NCI-H1105 (cell line): Measurements from ENCODE around the gene BTRC.
A peak's percentile ranks its signal among the peaks of the same experiment; 100 is the strongest.
"Not testable (repeated sequence)": the region's sequence is repeated elsewhere in the genome, so short reads cannot be mapped to it uniquely, and the experiment has no call there.

Source experiments
- DNase-seq: peaks from one replicate; lab custom pipeline; 2025; lab: John Stamatoyannopoulos, UW

Gene BTRC

DNA sequence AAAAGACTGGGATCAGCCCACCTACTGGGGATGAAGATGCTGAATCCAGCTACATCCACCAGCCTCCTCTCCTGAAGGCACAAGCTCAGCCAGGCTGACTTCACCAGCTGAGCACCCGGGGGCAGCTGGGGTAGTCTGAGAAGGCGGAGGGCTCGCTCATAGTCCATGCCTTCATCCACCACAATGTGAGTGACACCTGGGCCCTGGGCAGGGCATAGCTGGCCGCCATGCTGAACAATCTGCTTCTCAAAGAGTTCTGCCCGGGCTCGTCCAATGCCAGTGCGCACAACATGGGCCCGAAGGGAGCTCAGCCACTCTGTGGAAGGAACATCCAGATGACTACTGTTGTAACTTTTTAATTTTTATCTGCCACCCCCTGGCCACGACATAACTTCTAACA, 231.9 kb downstream of the BTRC start:
- no peak for DNase-seq

DNA sequence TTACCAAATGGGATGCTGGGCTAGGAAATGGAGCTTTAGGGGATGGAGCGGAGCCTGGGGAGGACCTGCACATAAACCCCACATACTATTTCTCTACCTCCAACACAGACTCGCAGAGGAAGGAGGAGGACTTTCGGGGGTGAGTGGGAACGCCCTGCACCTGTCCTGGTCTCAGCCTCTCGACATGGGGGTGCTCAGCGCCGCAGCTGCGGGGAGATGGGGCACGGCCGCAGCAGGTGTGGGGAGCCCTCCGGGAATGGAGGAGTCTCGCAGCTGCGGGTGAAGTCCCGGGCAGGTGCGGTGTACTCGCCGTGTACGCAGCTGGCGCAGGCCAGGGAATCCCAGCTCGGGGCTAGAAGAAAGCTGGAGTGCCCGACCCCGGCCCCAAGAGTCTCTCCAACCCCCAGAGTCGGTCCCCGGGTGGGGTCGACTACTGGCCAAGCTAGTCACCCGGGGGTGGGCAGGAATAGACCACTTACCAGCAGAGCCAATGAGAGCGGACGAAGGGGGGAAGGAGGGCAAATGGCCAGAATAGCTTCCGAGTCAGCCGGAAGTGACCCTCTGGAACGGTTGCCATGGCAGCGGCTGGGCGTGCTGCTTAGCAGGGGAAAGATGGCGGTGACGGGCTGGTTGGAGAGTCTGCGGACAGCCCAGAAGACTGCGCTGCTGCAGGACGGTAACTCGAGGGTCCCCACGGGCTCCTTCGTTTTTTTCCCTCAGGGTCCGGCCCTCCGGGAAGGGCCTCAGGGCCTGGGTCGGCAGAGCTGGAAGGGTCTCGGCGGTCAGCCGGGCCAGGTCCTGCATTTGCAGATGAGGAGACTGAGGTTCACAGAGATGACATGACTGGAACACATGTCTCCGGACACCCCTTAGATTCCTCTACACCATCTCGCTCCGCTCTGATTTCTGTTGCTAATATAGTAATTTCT, 234.0 kb downstream of the BTRC start, which contains the start of the genes DPCD and POLL:
Gene DPCD, plus strand, starts transcription at position 597 of the 929 bp plus-strand sequence. Its CDS starts 16 bp downstream, at position 613.
Gene POLL, minus strand, starts transcription at position 533 of the 929 bp plus-strand sequence. CDS start 897 bp downstream, outside the sequence.
- peak; percentile 82 for DNase-seq

- DNase-seq: no peak
Measured at GRCh38 chr10:101588879-101589278, 234.9 kb downstream of the BTRC start.

DNA sequence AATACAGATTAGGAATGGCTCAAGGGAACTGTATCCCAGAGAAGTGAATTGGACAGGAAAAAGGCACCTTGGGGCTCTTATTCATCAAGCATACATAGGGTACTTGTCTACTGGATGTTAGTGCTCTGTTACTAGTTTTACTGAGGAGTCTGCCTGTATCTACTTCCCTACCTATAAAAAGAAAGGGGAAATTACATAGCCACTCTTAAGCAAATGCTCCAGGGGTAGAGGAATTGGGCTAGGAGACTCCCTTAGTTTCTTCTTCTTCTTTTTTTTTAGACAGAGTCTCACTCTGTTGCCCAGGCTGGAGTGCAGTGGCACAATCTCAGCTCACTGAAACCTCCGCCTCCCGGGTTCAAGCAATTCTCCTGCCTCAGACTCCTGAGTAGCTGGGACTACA, 239.4 kb downstream of the BTRC start:
- DNase-seq: not testable (repeated sequence)

GRCh38 chr10:101595591-101596433, 241.8 kb downstream of the BTRC start:
- no peak for DNase-seq

- no peak for DNase-seq
Measured at GRCh38 chr10:101597091-101597900, 243.3 kb downstream of the BTRC start.

DNA sequence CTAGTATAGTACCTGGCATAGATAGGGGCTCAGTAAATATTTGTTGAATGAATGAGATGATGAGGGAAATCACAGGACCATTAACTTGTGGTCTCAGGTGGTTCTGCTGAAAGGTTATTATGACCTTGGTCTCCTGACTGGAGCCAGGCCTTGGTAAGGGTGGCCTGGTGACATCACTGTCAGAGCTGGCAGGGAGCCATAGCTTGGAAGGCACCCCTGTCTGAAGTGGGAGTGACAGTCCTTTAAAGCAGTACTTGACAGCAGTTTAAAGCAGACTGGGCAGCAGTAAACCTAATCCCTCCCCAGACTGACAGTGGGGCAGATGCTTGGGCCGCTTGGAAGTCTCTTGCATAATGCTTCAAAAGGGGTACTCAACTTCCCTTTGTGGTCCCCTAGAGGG, 247.6 kb downstream of the BTRC start:
- DNase-seq: no peak

DNA sequence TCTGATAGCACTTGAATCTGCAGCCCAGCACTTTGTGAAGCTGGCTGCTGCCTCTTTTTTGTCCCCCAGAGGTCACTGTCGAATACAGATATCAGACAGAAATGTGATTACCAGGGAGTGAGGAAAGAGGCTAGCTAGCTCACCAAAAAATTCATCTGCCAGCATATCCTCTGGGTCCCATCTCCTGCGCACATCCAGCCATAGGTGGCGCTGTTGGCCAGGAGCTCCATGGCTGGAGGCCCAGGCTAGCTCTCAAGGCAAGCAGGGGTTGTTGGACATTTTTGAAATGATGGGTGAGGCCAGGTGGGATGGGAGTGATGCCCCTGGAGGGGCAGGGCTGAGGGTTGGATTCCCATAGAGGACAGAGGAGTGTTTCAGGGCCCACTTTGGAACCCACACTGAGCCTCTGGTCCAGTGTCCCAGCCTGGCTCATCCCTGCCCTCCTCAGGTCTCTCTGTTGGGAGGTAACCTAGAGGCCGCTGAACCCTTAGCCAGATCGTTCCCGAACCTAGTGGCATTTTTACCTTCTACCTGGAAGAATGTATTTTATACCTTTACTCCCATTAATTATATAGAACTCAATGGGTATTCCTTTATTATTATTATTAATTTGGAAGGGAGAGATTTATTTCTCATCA, 248.9 kb downstream of the BTRC start:
- peak; percentile 59 for DNase-seq
